Measurements from ENCODE around the gene MRPL17.

The MRPL17 gene

DNA sequence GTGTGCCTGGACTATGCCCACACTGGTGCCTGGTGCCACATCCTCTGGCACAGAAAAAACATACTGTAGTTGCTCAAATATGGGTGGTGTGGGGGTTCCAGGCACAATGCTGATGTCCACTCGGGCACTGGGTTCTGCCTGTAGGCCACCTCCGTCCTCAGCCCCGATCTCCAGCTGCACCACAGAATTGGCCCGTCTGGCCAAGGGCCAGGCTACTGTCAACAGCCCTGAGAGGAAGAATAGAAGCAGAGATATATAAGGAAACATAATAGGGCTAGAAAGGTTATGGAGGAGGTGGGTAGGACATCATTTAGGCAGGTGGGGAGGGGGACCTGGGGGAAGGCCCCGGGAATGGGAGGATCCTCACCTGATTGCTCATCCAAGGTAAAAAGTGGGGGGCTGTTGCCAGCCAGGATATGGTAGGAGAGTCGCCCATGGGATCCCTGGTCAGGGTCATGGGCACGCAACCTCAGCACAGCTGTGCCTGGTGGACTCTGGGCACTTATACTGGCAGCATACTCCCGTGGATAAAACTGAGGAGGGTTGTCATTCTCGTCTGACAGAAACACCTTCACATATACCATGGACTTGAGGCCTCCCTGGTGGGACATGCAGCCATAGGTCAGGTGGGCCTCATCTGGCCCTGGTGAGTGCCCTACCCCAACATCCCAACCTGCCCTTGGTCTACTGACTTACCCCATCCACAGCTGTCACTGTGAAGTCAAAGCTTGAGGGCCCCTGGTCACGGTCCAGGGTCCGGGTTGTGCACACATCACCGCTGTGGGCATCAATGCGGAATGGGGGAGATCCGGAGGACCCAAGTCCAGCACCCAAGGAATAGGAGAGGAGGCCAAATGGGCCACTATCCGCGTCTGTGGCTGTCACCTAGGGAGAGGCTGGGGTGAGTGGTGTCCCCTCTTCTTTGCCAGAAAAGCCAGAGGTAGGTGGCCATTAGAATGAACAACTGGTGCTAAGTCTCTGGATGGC, 49.4 kb downstream of the MRPL17 start:
- DNase-seq (ENCODE audit: low read depth in 4 of 4, low spot score in 1 of 4), result no peak

DNA sequence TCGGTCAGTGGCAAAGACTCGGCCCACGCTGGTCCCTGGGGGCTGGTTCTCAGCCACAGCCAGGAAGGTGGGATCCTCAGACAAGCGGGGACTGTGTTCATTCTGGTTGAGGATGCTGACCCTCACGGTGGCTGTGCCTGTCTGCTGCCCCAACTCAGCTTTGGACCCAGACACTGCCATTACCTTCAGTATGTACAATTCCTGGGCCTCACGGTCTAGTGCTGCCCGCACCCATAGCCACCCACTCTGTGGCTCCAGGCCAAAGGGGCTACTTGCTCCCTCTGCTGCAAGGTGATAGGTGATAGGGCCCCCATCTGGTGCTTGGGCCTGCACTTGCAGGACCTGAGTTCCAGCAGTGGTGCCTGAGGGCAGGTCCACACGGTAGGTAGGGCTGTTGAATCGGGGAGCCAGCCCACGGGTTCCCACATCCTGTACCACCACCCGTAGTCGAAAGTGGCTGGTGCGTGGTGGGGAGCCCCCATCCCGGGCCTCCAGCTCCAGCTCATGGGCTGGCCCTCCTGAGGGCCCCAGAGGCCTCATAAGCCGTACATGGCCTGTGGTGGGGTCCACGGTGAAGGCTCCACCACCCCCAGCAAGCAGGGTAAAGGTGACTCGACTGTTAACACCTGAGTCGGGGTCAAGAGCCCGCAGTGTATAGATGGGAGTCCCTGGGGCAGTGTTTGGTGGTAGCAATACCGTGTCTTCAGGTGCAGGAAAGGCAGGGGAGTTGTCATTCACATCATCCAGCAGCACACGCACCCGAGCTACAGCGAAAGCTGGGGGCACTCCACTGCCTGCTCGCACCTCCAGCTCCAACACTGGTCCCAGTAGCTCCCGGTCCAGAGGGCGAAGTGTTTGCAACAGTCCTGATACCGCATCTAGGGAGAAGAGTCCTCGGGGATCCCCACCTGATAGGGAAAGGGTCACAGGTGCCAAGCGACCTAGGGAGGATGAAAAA, 50.7 kb downstream of the MRPL17 start:
- no peak for DNase-seq (ENCODE audit: low read depth in 4 of 4, low spot score in 1 of 4)

DNA sequence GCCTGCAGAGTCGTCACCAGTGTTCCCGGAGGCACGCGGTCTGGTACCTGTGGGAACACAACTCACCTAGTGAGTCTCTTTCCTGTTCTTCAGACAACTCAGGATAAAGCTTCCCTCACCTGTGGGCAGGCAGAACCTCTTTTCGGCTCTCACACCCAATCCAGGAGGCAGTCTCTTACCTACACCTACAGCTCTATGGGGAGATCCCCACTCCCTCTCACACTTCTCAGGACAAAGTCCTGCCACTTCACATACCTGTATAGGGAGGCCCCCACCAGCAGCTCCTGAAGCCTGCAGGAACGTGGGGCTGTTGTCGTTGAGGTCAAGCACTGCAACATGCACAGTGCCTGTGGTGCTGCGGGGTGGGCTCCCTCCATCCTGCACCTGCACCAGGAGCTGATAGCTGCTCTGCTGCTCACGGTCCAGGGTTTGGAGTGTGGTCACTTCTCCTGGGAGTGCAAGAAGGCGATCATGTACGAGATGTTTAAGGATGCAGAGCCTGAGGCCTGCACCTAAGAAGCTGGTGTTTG, 51.7 kb downstream of the MRPL17 start:
- DNase-seq (ENCODE audit: low read depth in 4 of 4, low spot score in 1 of 4), result no peak

DNA sequence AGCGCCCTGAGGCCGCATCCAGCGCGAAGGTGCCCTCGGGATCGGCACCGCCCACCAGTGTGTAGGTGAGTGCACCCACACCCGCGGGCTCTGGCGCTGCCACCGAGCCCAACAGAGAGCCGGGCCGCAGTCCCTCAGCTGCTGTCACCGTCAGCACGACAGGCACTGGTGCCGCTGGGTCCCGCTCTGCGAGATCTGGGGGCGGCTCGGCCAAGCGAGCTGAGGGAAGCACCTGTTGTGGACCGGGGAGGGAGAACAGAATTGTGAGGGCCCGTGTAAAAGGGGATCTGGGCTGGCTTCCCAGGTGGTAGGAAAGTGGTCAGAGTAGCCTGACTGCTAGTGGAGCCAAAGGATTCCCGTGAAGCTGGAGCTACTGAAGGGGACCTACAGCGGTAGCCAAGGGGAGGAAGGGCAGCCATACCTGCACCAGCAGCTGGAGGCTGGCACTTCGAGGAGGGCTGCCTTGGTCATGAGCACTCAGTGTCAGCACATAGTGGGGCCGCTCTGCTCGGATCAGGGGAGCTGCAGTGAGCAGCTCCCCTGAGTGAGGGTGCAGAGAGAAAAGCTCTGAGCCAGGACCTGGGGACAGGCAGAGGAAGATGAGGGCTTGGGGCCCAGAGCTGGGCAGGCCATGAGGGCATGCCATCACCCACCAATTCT, 52.4 kb downstream of the MRPL17 start:
- DNase-seq (ENCODE audit: low read depth in 4 of 4, low spot score in 1 of 4), result no peak
